ENCODE data around the gene SMIM1.

DNA sequence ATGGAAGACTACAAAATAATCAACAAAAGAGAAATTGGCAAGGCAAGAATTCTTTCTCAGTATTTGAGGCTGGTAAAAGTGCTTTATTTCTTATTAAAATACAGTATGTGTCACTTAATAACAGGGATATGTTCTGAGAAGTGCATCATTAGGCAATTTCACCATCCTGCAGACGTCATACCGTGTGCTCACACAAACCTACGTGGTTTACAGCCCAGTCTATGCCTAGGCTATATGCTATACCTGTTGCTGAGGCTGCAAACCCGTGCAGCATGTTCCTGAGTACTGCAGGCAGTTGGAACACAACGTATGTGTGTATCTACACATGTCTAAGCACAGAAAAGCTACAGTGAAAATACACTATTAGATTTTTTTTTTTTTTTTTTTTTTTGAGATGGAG, 23.0 kb upstream of the SMIM1 start:
- TF ChIP-seq POLR2A (IDR thresholded peaks at IDR 0.05; ENCODE audit: low read length) (no peak), GATA1 (IDR thresholded peaks at IDR 0.05; ENCODE audit: low read depth, low read length) (no peak)
